Neutrophil (primary cell): ENCODE results near the gene CHST11.

Source experiments
- H3K27ac ChIP-seq: fragments of 200-600 bp; sonication (generic); 2 replicates; pipeline ENCODE4 v1.5.1; 2016; ENCODE audit warnings: mild to moderate bottlenecking, moderate library complexity
- H3K27me3 ChIP-seq: fragments of 200-600 bp; sonication (generic); 2 replicates; pipeline ENCODE4 v1.6.0; 2016; ENCODE audit warnings: mild to moderate bottlenecking
- H3K36me3 ChIP-seq: fragments of 200-600 bp; sonication (generic); 2 replicates; pipeline ENCODE4 v1.5.1; 2017
- H3K4me1 ChIP-seq, 2 experiments: fragments of 200-600 bp in 1 of 2; sonication (generic) in 1 of 2; 1 replicate in 1 of 2; 2 replicates in 1 of 2; pipeline versions ENCODE4 v1.5.1 to v1.6.1; 2013 to 2016; ENCODE audit warnings: low read depth in 1 of 2, low read length in 1 of 2, mild to moderate bottlenecking in 1 of 2, moderate library complexity in 1 of 2; ENCODE audit not compliant: control insufficient read depth in 1 of 2, insufficient read depth in 1 of 2
- H3K4me3 ChIP-seq, 2 experiments: fragments of 200-600 bp in 1 of 2; sonication (generic) in 1 of 2; 1 replicate in 1 of 2; 2 replicates in 1 of 2; pipeline ENCODE4 v1.5.1; 2013 to 2016; ENCODE audit warnings: low read depth in 1 of 2, low read length in 1 of 2, mild to moderate bottlenecking in 1 of 2, moderate library complexity in 1 of 2
- H3K9me3 ChIP-seq: fragments of 200-600 bp; sonication (generic); 2 replicates; pipeline ENCODE4 v1.5.1; 2016
- TF ChIP-seq, protein P1 (sequence below): fragments of 200-600 bp; sonication (generic); IDR thresholded peaks from 2 replicates; pipeline ENCODE4 v1.5.1; 2016; ENCODE audit warnings: antibody characterized with exemption

The CHST11 gene

GRCh38 chr12:104496336-104496735, 39.6 kb downstream of the CHST11 start:
- Histone ChIP-seq H3K27ac (no peak overlapping the region), H3K4me1 (peaks cover 40 to 57% of the 10 kb centered on the region in 2 experiments), H3K9me3 (no peaks in the 10 kb centered on the region), H3K27me3 (no peaks in the 10 kb centered on the region), H3K4me3 (no peak overlapping the region), H3K36me3 (no peaks in the 10 kb centered on the region)
- TF ChIP-seq, protein P1, sequence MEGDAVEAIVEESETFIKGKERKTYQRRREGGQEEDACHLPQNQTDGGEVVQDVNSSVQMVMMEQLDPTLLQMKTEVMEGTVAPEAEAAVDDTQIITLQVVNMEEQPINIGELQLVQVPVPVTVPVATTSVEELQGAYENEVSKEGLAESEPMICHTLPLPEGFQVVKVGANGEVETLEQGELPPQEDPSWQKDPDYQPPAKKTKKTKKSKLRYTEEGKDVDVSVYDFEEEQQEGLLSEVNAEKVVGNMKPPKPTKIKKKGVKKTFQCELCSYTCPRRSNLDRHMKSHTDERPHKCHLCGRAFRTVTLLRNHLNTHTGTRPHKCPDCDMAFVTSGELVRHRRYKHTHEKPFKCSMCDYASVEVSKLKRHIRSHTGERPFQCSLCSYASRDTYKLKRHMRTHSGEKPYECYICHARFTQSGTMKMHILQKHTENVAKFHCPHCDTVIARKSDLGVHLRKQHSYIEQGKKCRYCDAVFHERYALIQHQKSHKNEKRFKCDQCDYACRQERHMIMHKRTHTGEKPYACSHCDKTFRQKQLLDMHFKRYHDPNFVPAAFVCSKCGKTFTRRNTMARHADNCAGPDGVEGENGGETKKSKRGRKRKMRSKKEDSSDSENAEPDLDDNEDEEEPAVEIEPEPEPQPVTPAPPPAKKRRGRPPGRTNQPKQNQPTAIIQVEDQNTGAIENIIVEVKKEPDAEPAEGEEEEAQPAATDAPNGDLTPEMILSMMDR: no peak

GRCh38 chr12:104498211-104498801, 41.6 kb downstream of the CHST11 start:
- peaks cover 40 to 52% of the 10 kb centered on the region in 2 experiments for H3K4me1 ChIP-seq
- no peaks in the 10 kb centered on the region for H3K36me3 ChIP-seq
- H3K27me3 ChIP-seq: no peaks in the 10 kb centered on the region
- TF ChIP-seq, protein P1: no peak
- H3K9me3 ChIP-seq: no peaks in the 10 kb centered on the region
- peak overlapping the region in 1 of 2 experiments; percentile 28 for H3K4me3 ChIP-seq
- peak overlapping the region; percentile 18 for H3K27ac ChIP-seq

DNA sequence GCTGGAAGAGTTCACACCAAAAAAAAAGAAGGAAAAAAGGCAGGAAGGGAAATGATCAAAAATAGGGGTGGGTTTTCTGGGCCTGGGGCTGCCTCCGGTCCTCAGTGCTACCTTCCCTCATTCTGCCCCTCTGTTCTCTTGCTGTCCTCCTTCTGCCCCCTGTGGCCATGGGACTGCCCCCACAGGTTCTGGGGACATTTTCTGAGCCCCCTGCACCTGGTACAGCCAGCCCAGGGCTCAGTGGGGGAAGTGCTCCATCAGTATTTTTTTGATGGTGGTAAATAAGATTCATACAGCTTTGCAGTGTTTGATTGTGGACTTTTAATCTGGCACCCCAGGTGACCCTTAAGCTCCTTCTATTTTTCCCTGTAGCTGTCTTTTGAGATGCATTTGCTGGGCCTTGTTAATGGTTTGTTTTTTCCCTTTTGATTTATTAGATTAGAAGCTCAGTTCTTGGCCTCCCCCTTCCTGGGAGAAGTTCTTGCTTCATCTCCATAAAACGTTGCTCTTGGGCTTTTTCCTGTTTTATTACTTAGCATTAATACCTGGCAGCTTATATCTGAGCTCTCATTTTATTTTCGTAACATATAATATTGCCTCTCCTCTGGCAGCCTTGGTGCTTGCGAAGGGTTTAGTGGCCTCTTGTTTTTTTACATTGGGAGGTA, 43.1 kb downstream of the CHST11 start:
- H3K27me3 ChIP-seq: no peaks in the 10 kb centered on the region
- no peaks in the 10 kb centered on the region for H3K36me3 ChIP-seq
- no peak overlapping the region for H3K4me3 ChIP-seq
- TF ChIP-seq, protein P1: no peak
- H3K4me1 ChIP-seq: peaks cover 38 to 44% of the 10 kb centered on the region in 2 experiments
- H3K9me3 ChIP-seq: no peaks in the 10 kb centered on the region
- H3K27ac ChIP-seq: no peak overlapping the region

- H3K4me3 ChIP-seq: no peak overlapping the region
- H3K27ac ChIP-seq: no peak overlapping the region
- H3K9me3 ChIP-seq: no peaks in the 10 kb centered on the region
- TF ChIP-seq, protein P1: no peak
- H3K36me3 ChIP-seq: no peaks in the 10 kb centered on the region
- peaks cover 35 to 40% of the 10 kb centered on the region in 2 experiments for H3K4me1 ChIP-seq
- H3K27me3 ChIP-seq: no peaks in the 10 kb centered on the region
Observed at GRCh38 chr12:104501115-104501514, 44.4 kb downstream of the CHST11 start.

GRCh38 chr12:104501660-104502059, 44.9 kb downstream of the CHST11 start:
- TF ChIP-seq, protein P1: no peak
- Histone ChIP-seq H3K36me3 (no peaks in the 10 kb centered on the region), H3K4me1 (peaks cover 35 to 40% of the 10 kb centered on the region in 2 experiments), H3K27ac (no peak overlapping the region), H3K9me3 (no peaks in the 10 kb centered on the region), H3K27me3 (no peaks in the 10 kb centered on the region), H3K4me3 (no peak overlapping the region)
